Pancreas (tissue), 10 donors: ENCODE results near the gene EYA4. TPM values are rescaled to one million over a fixed set of nuclear protein-coding genes. Genes with fewer than 3 reads are reported as not detected.

Experiments used
- ATAC-seq, 4 donors: fragments of 200-7000 bp; cut with Tn5 transposase; one replicate each; pipeline versions ENCODE4 v1.8.0 to v1.9.1; 2020; ENCODE audit warnings: mild to moderate bottlenecking in 4 of 4, moderate library complexity in 4 of 4
- DNase-seq, 6 donors: peaks; one replicate each; pipeline ENCODE4 v3.0.0-alpha.2; 2020
- FAIRE-seq: peaks from 2 replicates; lab custom pipeline; 2012; peaks lifted over from hg19 to GRCh38; lab: Jason Lieb, UNC
- H3K27ac ChIP-seq, 4 donors: fragments of 200-600 bp; sonication (generic); 1 replicate in 3 of 4; 2 replicates in 1 of 4; pipeline versions ENCODE4 v1.5.0 to v1.8.0; 2020
- H3K27me3 ChIP-seq, 4 donors: fragments of 200-600 bp; one replicate each; pipeline ENCODE4 v1.8.0; 2021
- H3K36me3 ChIP-seq, 3 donors: fragments of 200-600 bp; sonication (generic) in 1 of 3; one replicate each; pipeline versions ENCODE4 v1.5.0 to v1.8.0; 2020 to 2021
- H3K4me1 ChIP-seq, 3 donors: fragments of 200-600 bp; one replicate each; pipeline ENCODE4 v1.8.0; 2021
- H3K4me3 ChIP-seq, 4 donors: fragments of 200-600 bp; sonication (generic) in 2 of 4; one replicate each; pipeline versions ENCODE4 v1.5.0 to v1.8.0; 2020 to 2021
- H3K9me3 ChIP-seq, 4 donors: fragments of 200-600 bp; one replicate each; pipeline ENCODE4 v1.8.0; 2021
- CTCF ChIP-seq, 4 donors: fragments of 200-600 bp; sonication (generic) in 3 of 4; IDR thresholded peaks; one replicate each; pipeline versions ENCODE4 v1.5.0 to v1.8.0; 2021; ENCODE audit warnings: antibody characterized with exemption in 4 of 4
- WGBS, 2 donors: extraction: QIAGEN DNeasy Blood & Tissue Kit; methylation state at CpG; one replicate each; pipeline ENCODE4 v1.1.7; 2013; 5-methylcytosine and 5-hydroxymethylcytosine counted together
- intact Hi-C, 3 donors: fragments of 100-400 bp; cut with DNase I; formaldehyde crosslinking; loops; one replicate each; pipeline versions ENCODE4 v1.11.1 to v1.14.2; 2022
- polyA plus RNA-seq, 2 donors: library from polyadenylated mRNA; stranded (reverse); fragments of 200-250 nt; gene quantifications; one replicate each; pipeline ENCODE4 v1.2.3, GENCODE V29; 2013
- total RNA-seq, 6 donors: library from RNA; stranded (reverse); fragmentation: NEBNext Ultra II Directional in 4 of 6; extraction: Animal tissue kit (Norgen Biotek cat#: 25700) in 4 of 6; gene quantifications; one replicate each; pipeline versions ENCODE4 v1.2.1 to v1.2.4, GENCODE V29; 2021 to 2023
- donor health status: healthy with polysubstance abuse.
- donor health status: DM: no; HTN: no; CAD: no; lungs with moderate emphysema.
- donor health status: DM: no; HTN: no; CAD: no.
- donor health status: control.
- donor health status: control.
- donor health status: Bipolar disorder and iron deficiency.
- donor health status: DM: yes; HTN: yes; CAD: no.
- donor health status: DM: no; HTN: no; CAD: no.
- donor health status: DM: no; HTN: no; CAD: no.
- donor health status: DM: yes; HTN: yes; CAD: no.

The EYA4 gene
- total and polyA plus RNA-seq, 8 donors = 0.08 to 1.3 (median 0.19) TPM

- Histone ChIP-seq H3K4me1 (peaks cover 0 to 7% (median 4%) of the 10 kb centered on the region in 3 donors), H3K27ac (no peak overlapping the region), H3K27me3 (no peaks in the 10 kb centered on the region), H3K36me3 (no peaks in the 10 kb centered on the region), H3K4me3 (no peak overlapping the region), H3K9me3 (no peaks in the 10 kb centered on the region)
- no peak for DNase-seq
- no peak for ATAC-seq
- intact Hi-C loops = no loop called here
- no peak for FAIRE-seq
- WGBS, 2 donors = 71 to 78% methylated on average over 3 of the region's 3 CpGs
- no peak for TF ChIP-seq CTCF (IDR thresholded peaks at IDR 0.05)
Observed at GRCh38 chr6:133428295-133428694, 187.1 kb downstream of the EYA4 start.

DNA sequence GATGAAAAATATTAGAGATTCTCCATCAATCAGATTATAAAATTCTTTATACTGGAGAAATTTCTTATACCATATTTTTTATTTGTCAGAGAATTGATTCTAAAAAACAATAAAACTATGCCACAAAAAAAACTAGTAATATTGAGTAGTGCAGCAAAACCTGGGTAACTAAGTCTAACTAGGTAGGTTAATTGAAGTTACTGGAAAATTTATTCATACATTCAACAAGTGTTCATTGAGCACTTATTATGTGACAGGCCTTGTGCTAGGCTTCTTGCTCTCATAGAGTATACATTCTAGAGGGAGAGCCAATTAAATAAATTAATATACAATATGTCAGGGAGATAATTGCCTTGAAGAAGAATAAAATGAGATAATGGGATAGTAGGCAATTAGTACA, 189.4 kb downstream of the EYA4 start:
- intact Hi-C loops = no loop called here
- DNase-seq (no peak), ATAC-seq (no peak), FAIRE-seq (no peak)
- H3K4me1 ChIP-seq = no peaks in the 10 kb centered on the region
- H3K27ac ChIP-seq = no peak overlapping the region
- H3K9me3 ChIP-seq = no peaks in the 10 kb centered on the region
- H3K4me3 ChIP-seq = no peak overlapping the region
- TF ChIP-seq CTCF (IDR thresholded peaks at IDR 0.05) = no peak
- no peaks in the 10 kb centered on the region for H3K36me3 ChIP-seq
- H3K27me3 ChIP-seq = no peaks in the 10 kb centered on the region

- Histone ChIP-seq H3K4me3 (no peak overlapping the region), H3K27ac (no peak overlapping the region), H3K4me1 (no peaks in the 10 kb centered on the region), H3K27me3 (no peaks in the 10 kb centered on the region), H3K36me3 (no peaks in the 10 kb centered on the region), H3K9me3 (no peaks in the 10 kb centered on the region)
- intact Hi-C loops = no loop called here
- DNase-seq (no peak), FAIRE-seq (no peak), ATAC-seq (no peak)
- no peak for TF ChIP-seq CTCF (IDR thresholded peaks at IDR 0.05)
Observed at GRCh38 chr6:133431031-133431430, 189.9 kb downstream of the EYA4 start.

DNA sequence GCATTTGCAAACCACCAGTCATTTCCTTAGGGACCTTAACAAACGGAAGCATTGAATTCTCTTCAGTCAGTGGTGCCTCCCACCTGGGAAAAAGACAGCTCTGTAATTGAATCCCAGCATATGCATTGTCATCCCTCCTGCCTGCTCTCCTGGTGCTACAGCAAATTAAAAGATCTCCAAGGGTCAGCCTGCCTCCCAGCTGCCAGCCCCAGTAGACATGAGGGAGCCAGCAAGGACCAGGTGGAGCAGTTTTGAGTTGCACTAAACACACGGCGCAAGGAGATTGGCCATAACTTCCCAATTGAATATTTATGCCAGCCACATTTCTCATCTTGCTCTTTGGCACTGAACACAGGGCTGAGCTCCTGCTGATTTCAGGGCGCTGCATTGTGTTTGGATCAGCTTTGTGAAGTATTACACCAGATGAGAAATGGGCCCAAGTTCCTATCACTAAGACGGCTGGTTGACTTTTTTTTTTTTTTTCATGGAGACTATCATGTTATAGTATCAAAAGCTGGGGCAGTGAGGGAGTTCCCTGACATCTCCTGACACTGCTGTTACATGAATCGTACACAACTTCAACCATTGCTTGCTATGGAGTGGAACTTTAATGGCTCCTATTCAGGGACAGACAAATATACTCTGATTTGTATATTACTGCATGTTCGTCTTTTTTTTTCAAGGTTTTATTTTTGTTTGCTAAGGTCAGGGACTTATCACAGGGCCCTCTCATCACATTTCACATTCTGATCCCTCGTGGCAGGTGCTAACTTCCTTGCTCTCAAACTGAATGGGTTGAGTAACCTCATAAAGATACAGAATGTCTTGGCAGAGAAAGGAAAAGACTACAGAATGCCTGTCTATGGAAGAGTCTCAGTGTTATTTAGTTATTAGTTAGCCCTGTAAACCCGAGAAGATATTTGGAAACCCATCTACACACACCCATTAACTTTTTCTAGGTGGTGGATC, 191.1 kb downstream of the EYA4 start:
- no peaks in the 10 kb centered on the region for H3K4me1 ChIP-seq
- no peak for FAIRE-seq
- ATAC-seq = no peak
- no peak overlapping the region for H3K4me3 ChIP-seq
- WGBS, 2 donors = 57 to 65% methylated on average over 9 of the region's 9 CpGs
- no peaks in the 10 kb centered on the region for H3K27me3 ChIP-seq
- TF ChIP-seq CTCF (IDR thresholded peaks at IDR 0.05) = no peak
- no peak overlapping the region for H3K27ac ChIP-seq
- intact Hi-C loops = no loop called here
- no peak for DNase-seq
- H3K9me3 ChIP-seq = no peaks in the 10 kb centered on the region
- no peaks in the 10 kb centered on the region for H3K36me3 ChIP-seq
